ENCODE measurements around the gene BYSL. TPM values are rescaled to one million over a fixed set of nuclear protein-coding genes. Genes with fewer than 3 reads are reported as not detected.

The BYSL gene
- total RNA-seq, 1 donor from 2014 or later: 60.5 TPM

GRCh38 chr6:41927253-41927652 is 6.0 kb downstream of the BYSL start:
- no peak overlapping the region for H3K27ac Mint-ChIP-seq
- DNase-seq (ENCODE audit: low spot score): no peak
- peaks cover 30% of the 10 kb centered on the region for H3K4me1 Mint-ChIP-seq (ENCODE audit: low read depth)
- intact Hi-C loops (cut with micrococcal nuclease): no loop called here
- no peaks in the 10 kb centered on the region for H3K9me3 Mint-ChIP-seq
- no peaks in the 10 kb centered on the region for H3K27me3 Mint-ChIP-seq (ENCODE audit: low read depth)
- H3K36me3 Mint-ChIP-seq (ENCODE audit: low read depth): peaks cover 72% of the 10 kb centered on the region
- no peak overlapping the region for H3K4me3 Mint-ChIP-seq (ENCODE audit: low read depth)

- no peak for DNase-seq (ENCODE audit: low spot score)
- Mint-ChIP-seq H3K27ac (no peak overlapping the region), H3K4me1 (ENCODE audit: low read depth) (peaks cover 19% of the 10 kb centered on the region), H3K9me3 (no peaks in the 10 kb centered on the region), H3K27me3 (ENCODE audit: low read depth) (no peaks in the 10 kb centered on the region), H3K4me3 (ENCODE audit: low read depth) (no peak overlapping the region), H3K36me3 (ENCODE audit: low read depth) (peaks cover 71% of the 10 kb centered on the region)
- intact Hi-C loops (cut with micrococcal nuclease): no loop called here
Observed at GRCh38 chr6:41929924-41930323, 8.6 kb downstream of the BYSL start.

GRCh38 chr6:41931792-41932191 is 10.5 kb downstream of the BYSL start:
- no peaks in the 10 kb centered on the region for H3K27me3 Mint-ChIP-seq (ENCODE audit: low read depth)
- no peak for DNase-seq (ENCODE audit: low spot score)
- peaks cover 32% of the 10 kb centered on the region for H3K4me1 Mint-ChIP-seq (ENCODE audit: low read depth)
- H3K4me3 Mint-ChIP-seq (ENCODE audit: low read depth): no peak overlapping the region
- no peaks in the 10 kb centered on the region for H3K9me3 Mint-ChIP-seq
- H3K27ac Mint-ChIP-seq: peak overlapping the region; percentile 13
- peaks cover 82% of the 10 kb centered on the region for H3K36me3 Mint-ChIP-seq (ENCODE audit: low read depth)
- intact Hi-C loops (cut with micrococcal nuclease): no loop called here

DNA sequence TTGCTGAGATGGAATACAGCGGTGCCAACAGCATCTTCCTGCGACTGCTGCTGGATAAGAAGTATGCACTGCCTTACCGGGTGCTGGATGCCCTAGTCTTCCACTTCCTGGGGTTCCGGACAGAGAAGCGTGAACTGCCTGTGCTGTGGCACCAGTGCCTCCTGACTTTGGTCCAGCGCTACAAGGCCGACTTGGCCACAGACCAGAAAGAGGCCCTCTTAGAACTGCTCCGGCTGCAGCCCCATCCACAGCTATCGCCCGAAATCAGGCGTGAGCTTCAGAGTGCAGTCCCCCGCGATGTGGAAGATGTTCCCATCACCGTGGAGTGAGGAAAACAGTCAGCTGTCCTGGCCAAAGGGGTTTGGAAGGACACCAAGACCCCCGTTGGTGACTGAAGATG is 11.1 kb downstream of the BYSL start:
- no peak for DNase-seq (ENCODE audit: low spot score)
- Mint-ChIP-seq H3K27me3 (ENCODE audit: low read depth) (no peaks in the 10 kb centered on the region), H3K4me1 (ENCODE audit: low read depth) (peaks cover 37% of the 10 kb centered on the region), H3K4me3 (ENCODE audit: low read depth) (no peak overlapping the region), H3K36me3 (ENCODE audit: low read depth) (peaks cover 84% of the 10 kb centered on the region), H3K9me3 (no peaks in the 10 kb centered on the region), H3K27ac (no peak overlapping the region)
- intact Hi-C loops (cut with micrococcal nuclease): no loop called here

DNA sequence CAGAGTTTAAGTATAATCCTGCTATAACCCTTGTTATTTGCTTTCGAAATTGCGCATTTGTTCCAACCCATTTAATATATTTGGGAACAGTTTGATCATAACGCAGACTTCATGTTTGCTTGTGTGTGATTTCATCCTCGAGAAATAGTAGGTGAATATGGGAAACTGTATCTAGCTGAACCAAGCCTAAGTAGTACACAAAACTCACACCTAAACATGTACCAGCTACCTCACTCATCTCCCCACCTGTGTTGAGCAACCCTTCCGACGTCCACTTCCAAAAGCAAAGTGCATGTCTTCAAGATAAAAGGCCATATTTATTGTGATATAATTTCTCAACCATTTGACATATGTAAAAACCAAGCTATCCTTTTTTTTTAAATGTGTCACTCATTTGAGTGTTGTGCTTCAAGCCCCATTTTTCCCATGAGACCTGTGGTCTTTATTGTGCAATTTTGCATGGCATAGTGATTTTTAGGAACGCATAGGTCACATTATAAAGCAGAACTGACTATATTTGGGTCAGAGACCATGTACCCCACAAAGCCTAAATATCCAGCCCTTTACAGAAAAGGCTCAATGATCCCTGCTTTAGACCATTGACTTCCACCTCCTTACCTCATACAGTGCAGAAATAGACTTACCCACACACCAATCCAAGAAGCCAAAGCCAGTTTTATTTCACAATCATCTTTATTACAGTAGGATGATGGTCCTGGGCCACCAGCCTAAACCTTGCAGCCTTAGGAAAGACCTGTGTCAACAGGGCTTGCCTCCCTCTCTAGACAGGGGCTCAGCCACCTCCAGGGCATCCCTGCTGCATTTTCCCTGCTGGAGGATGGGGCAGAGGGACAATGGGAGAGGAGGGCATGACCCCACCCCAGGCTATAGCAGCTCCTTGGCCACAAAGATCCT is 13.2 kb downstream of the BYSL start:
- Mint-ChIP-seq H3K36me3 (ENCODE audit: low read depth) (peaks cover 87% of the 10 kb centered on the region), H3K27me3 (ENCODE audit: low read depth) (no peaks in the 10 kb centered on the region), H3K4me1 (ENCODE audit: low read depth) (peaks cover 59% of the 10 kb centered on the region), H3K27ac (peak overlapping the region; percentile 18), H3K9me3 (no peaks in the 10 kb centered on the region), H3K4me3 (ENCODE audit: low read depth) (no peak overlapping the region)
- intact Hi-C loops (cut with micrococcal nuclease): no loop called here
- DNase-seq (ENCODE audit: low spot score): no peak

GRCh38 chr6:41935193-41935574 is 13.9 kb downstream of the BYSL start:
- Mint-ChIP-seq H3K27me3 (ENCODE audit: low read depth) (no peaks in the 10 kb centered on the region), H3K36me3 (ENCODE audit: low read depth) (peaks cover 87% of the 10 kb centered on the region), H3K9me3 (no peaks in the 10 kb centered on the region), H3K4me3 (ENCODE audit: low read depth) (peak overlapping the region; percentile 86), H3K4me1 (ENCODE audit: low read depth) (peaks cover 64% of the 10 kb centered on the region), H3K27ac (peak overlapping the region; percentile 83)
- DNase-seq (ENCODE audit: low spot score): no peak
- intact Hi-C loops (cut with micrococcal nuclease): no loop called here

- intact Hi-C loops (cut with micrococcal nuclease): loop anchor here (1.0 to 2.0 kb wide), 8 partner anchors 14 to 149 kb away; partner anchors contain the start of genes BYSL, MED20 and USP49
- H3K27me3 Mint-ChIP-seq (ENCODE audit: low read depth): no peaks in the 10 kb centered on the region
- peak overlapping the region; percentile 86 for H3K4me3 Mint-ChIP-seq (ENCODE audit: low read depth)
- H3K36me3 Mint-ChIP-seq (ENCODE audit: low read depth): peaks cover 89% of the 10 kb centered on the region
- H3K27ac Mint-ChIP-seq: peak overlapping the region; percentile 83
- no peak for DNase-seq (ENCODE audit: low spot score)
- H3K9me3 Mint-ChIP-seq: no peaks in the 10 kb centered on the region
- H3K4me1 Mint-ChIP-seq (ENCODE audit: low read depth): peaks cover 67% of the 10 kb centered on the region
Observed at GRCh38 chr6:41935685-41936072, 14.4 kb downstream of the BYSL start.

GRCh38 chr6:41936073-41936837 is 15.0 kb downstream of the BYSL start:
- intact Hi-C loops (cut with micrococcal nuclease): loop anchor here (1.0 to 2.0 kb wide), 8 partner anchors 15 to 150 kb away; partner anchors contain the start of genes BYSL, MED20 and USP49
- Mint-ChIP-seq H3K36me3 (ENCODE audit: low read depth) (peaks cover 84% of the 10 kb centered on the region), H3K4me1 (ENCODE audit: low read depth) (peaks cover 67% of the 10 kb centered on the region), H3K9me3 (no peaks in the 10 kb centered on the region), H3K4me3 (ENCODE audit: low read depth) (peak overlapping the region; percentile 86), H3K27me3 (ENCODE audit: low read depth) (no peaks in the 10 kb centered on the region), H3K27ac (peak overlapping the region; percentile 83)
- peak; percentile 89 for DNase-seq (ENCODE audit: low spot score)

- H3K27me3 Mint-ChIP-seq (ENCODE audit: low read depth): no peaks in the 10 kb centered on the region
- H3K9me3 Mint-ChIP-seq: no peaks in the 10 kb centered on the region
- peak overlapping the region; percentile 93 for H3K4me3 Mint-ChIP-seq (ENCODE audit: low read depth)
- H3K36me3 Mint-ChIP-seq (ENCODE audit: low read depth): peaks cover 72% of the 10 kb centered on the region
- peak overlapping the region; percentile 66 for H3K27ac Mint-ChIP-seq
- no peak for DNase-seq (ENCODE audit: low spot score)
- H3K4me1 Mint-ChIP-seq (ENCODE audit: low read depth): peaks cover 65% of the 10 kb centered on the region
- intact Hi-C loops (cut with micrococcal nuclease): loop anchor here (2.0 kb wide), 3 partner anchors 33 to 91 kb away; partner anchors contain the start of gene USP49
Observed at GRCh38 chr6:41937472-41937860, 16.2 kb downstream of the BYSL start.

- H3K36me3 Mint-ChIP-seq (ENCODE audit: low read depth): peaks cover 66% of the 10 kb centered on the region
- H3K4me3 Mint-ChIP-seq (ENCODE audit: low read depth): peak overlapping the region; percentile 93
- H3K4me1 Mint-ChIP-seq (ENCODE audit: low read depth): peaks cover 66% of the 10 kb centered on the region
- intact Hi-C loops (cut with micrococcal nuclease): loop anchor here (2.0 kb wide), 3 partner anchors 33 to 91 kb away; partner anchors contain the start of gene USP49
- peak overlapping the region; percentile 80 for H3K27ac Mint-ChIP-seq
- no peaks in the 10 kb centered on the region for H3K27me3 Mint-ChIP-seq (ENCODE audit: low read depth)
- peak; percentile 45 for DNase-seq (ENCODE audit: low spot score)
- no peaks in the 10 kb centered on the region for H3K9me3 Mint-ChIP-seq
Observed at GRCh38 chr6:41937861-41938574, 16.7 kb downstream of the BYSL start.

GRCh38 chr6:41938590-41939175 is 17.4 kb downstream of the BYSL start:
- intact Hi-C loops (cut with micrococcal nuclease): no loop called here
- DNase-seq (ENCODE audit: low spot score): no peak
- Mint-ChIP-seq H3K9me3 (no peaks in the 10 kb centered on the region), H3K36me3 (ENCODE audit: low read depth) (peaks cover 62% of the 10 kb centered on the region), H3K27me3 (ENCODE audit: low read depth) (no peaks in the 10 kb centered on the region), H3K4me1 (ENCODE audit: low read depth) (peaks cover 65% of the 10 kb centered on the region), H3K4me3 (ENCODE audit: low read depth) (peak overlapping the region; percentile 93), H3K27ac (peak overlapping the region; percentile 80)
